HepG2 (cell line): ENCODE data around the gene NYNRIN. TPM values are rescaled to one million over a fixed set of nuclear protein-coding genes. Genes with fewer than 3 reads are reported as not detected.
A peak's percentile ranks its signal among the peaks of the same experiment; 100 is the strongest.

Source experiments
- ATF7-NPFF ChIP-seq: sonication (generic); formaldehyde crosslinking; IDR thresholded peaks from 2 replicates; pipeline ENCODE4 v1.8.1; 2023; ENCODE audit warnings: mild to moderate bottlenecking, low read depth, missing genetic modification reagents, moderate library complexity
- HNF4G ChIP-seq, 2 experiments: sonication (generic) in 1 of 2; formaldehyde crosslinking in 1 of 2; IDR thresholded peaks; 2 replicates each; pipeline versions ENCODE4 v1.4.0 to v1.6.1; 2011 to 2020; ENCODE audit warnings: borderline replicate concordance in 2 of 2, low read depth in 2 of 2, mild to moderate bottlenecking in 2 of 2, low read length in 1 of 2, missing genetic modification reagents in 1 of 2, moderate library complexity in 1 of 2
- IKZF4 ChIP-seq: sonication (generic); formaldehyde crosslinking; IDR thresholded peaks from 2 replicates; pipeline ENCODE4 v1.5.1; 2020; ENCODE audit warnings: borderline replicate concordance, mild to moderate bottlenecking, low read depth, missing genetic modification reagents; ENCODE audit errors: not compliant biosample characterization
- NCOR1 ChIP-seq: fragments of 200-600 bp; sonication (generic); IDR thresholded peaks from 2 replicates; pipeline ENCODE4 v1.7.0; 2017; ENCODE audit warnings: antibody characterized with exemption, low read length, borderline replicate concordance
- NFIB ChIP-seq: sonication (generic); formaldehyde crosslinking; IDR thresholded peaks from 2 replicates; pipeline ENCODE4 v1.9.0; 2021; ENCODE audit warnings: missing genetic modification reagents, mild to moderate bottlenecking, borderline replicate concordance
- NKX3-1 ChIP-seq: sonication (generic); formaldehyde crosslinking; IDR thresholded peaks from 2 replicates; pipeline ENCODE4 v1.5.0; 2020; ENCODE audit warnings: missing genetic modification reagents
- NR2C2 ChIP-seq: sonication (generic); formaldehyde crosslinking; IDR thresholded peaks from 2 replicates; pipeline ENCODE4 v1.4.0; 2020; ENCODE audit warnings: missing genetic modification reagents, mild to moderate bottlenecking, moderate library complexity, borderline replicate concordance
- RARG ChIP-seq: sonication (generic); formaldehyde crosslinking; IDR thresholded peaks from 2 replicates; pipeline ENCODE4 v1.4.0; 2020; ENCODE audit warnings: low read depth, mild to moderate bottlenecking, missing genetic modification reagents
- SRF ChIP-seq: IDR thresholded peaks from 2 replicates; pipeline ENCODE4 v1.6.1; 2011; ENCODE audit warnings: mild to moderate bottlenecking, low read depth, low read length, moderate library complexity
- TERF1 ChIP-seq: sonication (generic); formaldehyde crosslinking; IDR thresholded peaks from 2 replicates; pipeline ENCODE4 v1.8.0; 2022; ENCODE audit warnings: mild to moderate bottlenecking, missing genetic modification reagents, moderate library complexity
- ZEB1 ChIP-seq: IDR thresholded peaks from 2 replicates; pipeline ENCODE4 v1.6.1; 2012; ENCODE audit warnings: mild to moderate bottlenecking, low read depth, inconsistent platforms; ENCODE audit not compliant: insufficient replicate concordance
- ZHX1 ChIP-seq: sonication (generic); formaldehyde crosslinking; IDR thresholded peaks from 2 replicates; pipeline ENCODE4 v1.8.1; 2022; ENCODE audit warnings: low read depth, mild to moderate bottlenecking, missing genetic modification reagents
- ZIK1 ChIP-seq: sonication (generic); formaldehyde crosslinking; IDR thresholded peaks from 2 replicates; pipeline ENCODE4 v1.5.0; 2020; ENCODE audit warnings: mild to moderate bottlenecking, low read depth, missing genetic modification reagents, borderline replicate concordance
- ZNF317 ChIP-seq: sonication (generic); formaldehyde crosslinking; IDR thresholded peaks from 2 replicates; pipeline ENCODE4 v1.5.0; 2020; ENCODE audit warnings: mild to moderate bottlenecking, missing genetic modification reagents
- ZNF614 ChIP-seq: IDR thresholded peaks from 2 replicates; pipeline ENCODE4 v1.6.1; 2018; ENCODE audit warnings: missing biosample characterization, missing genetic modification reagents, inconsistent platforms, borderline replicate concordance
- ZNF670 ChIP-seq: sonication (generic); formaldehyde crosslinking; IDR thresholded peaks from 2 replicates; pipeline ENCODE4 v1.8.0; 2022; ENCODE audit warnings: mild to moderate bottlenecking, missing genetic modification reagents, borderline replicate concordance
- ZNF747 ChIP-seq: sonication (generic); formaldehyde crosslinking; IDR thresholded peaks from 2 replicates; pipeline ENCODE4 v1.8.1; 2023; ENCODE audit warnings: missing genetic modification reagents, mild to moderate bottlenecking, borderline replicate concordance
- ZNF773 ChIP-seq: sonication (generic); formaldehyde crosslinking; IDR thresholded peaks from 2 replicates; pipeline ENCODE4 v1.4.0; 2020; ENCODE audit warnings: missing genetic modification reagents, borderline replicate concordance
- ZNF775 ChIP-seq: sonication (generic); formaldehyde crosslinking; IDR thresholded peaks from 2 replicates; pipeline ENCODE4 v1.4.0; 2020; ENCODE audit warnings: missing genetic modification reagents, mild to moderate bottlenecking, moderate library complexity, borderline replicate concordance
- ZNF776 ChIP-seq: sonication (generic); formaldehyde crosslinking; IDR thresholded peaks from 2 replicates; pipeline ENCODE4 v1.4.0; 2020; ENCODE audit warnings: mild to moderate bottlenecking, missing genetic modification reagents
- ZXDC ChIP-seq: sonication (generic); formaldehyde crosslinking; IDR thresholded peaks from 2 replicates; pipeline ENCODE4 v1.5.0; 2020; ENCODE audit warnings: mild to moderate bottlenecking, missing genetic modification reagents
- ZZZ3 ChIP-seq: sonication (generic); formaldehyde crosslinking; IDR thresholded peaks from 2 replicates; pipeline ENCODE4 v1.4.0; 2020; ENCODE audit warnings: missing genetic modification reagents, mild to moderate bottlenecking, borderline replicate concordance
- polyA plus RNA-seq, 8 experiments: library from polyadenylated mRNA; depleted of rRNA in 3 of 8; stranded (reverse) in 7 of 8; unstranded in 1 of 8; fragments of >200 nt; fragmentation: Illumina TruSeq in 4 of 8; extraction: Trizol in 4 of 8; gene quantifications; 2 replicates each; pipeline versions ENCODE4 v1.2.1 to v1.2.3, GENCODE V29; 2011 to 2016; ENCODE audit warnings: low read depth in 4 of 8, missing spikeins in 1 of 8, mixed read lengths in 1 of 8; ENCODE audit not compliant: insufficient read depth in 1 of 8
- total RNA-seq, 5 experiments: library from RNA; depleted of rRNA; stranded (reverse); fragments of >200 nt; fragmentation: Illumina TruSeq; extraction: Trizol; gene quantifications; 2 replicates each; pipeline ENCODE4 v1.2.3, GENCODE V29; 2016; ENCODE audit warnings: low read depth in 1 of 5

NYNRIN gene
- total and polyA plus RNA-seq, 2 of the 13 experiments (the other 11 are each of a cell fraction or from before 2014, with no cell fraction given), result 0.63 to 1.1 TPM

GRCh38 chr14:24399999-24400718, 1.4 kb downstream of the NYNRIN start (continued):
- TF ChIP-seq ZXDC (CRISPR knock-in tag), result 0 out of 2 replicates have a peak, but pooled peaks have one; percentile 23
- TF ChIP-seq ATF7-NPFF (CRISPR knock-in tag), result no peak
- no peak for TF ChIP-seq ZZZ3 (CRISPR knock-in tag)
- no peak for TF ChIP-seq NFIB (CRISPR knock-in tag)
- TF ChIP-seq ZNF614 (CRISPR knock-in tag), result no peak
- no peak for TF ChIP-seq ZNF747 (CRISPR knock-in tag)
- TF ChIP-seq ZNF773, result no peak
- TF ChIP-seq ZHX1 (CRISPR knock-in tag), result no peak
- peak; percentile 74 for TF ChIP-seq HNF4G (IDR thresholded peaks at IDR 0.05; ENCODE audit: borderline replicate concordance, low read depth, low read length)
- no peak for TF ChIP-seq HNF4G (CRISPR knock-in tag; IDR thresholded peaks at IDR 0.05; ENCODE audit: borderline replicate concordance, low read depth)
- TF ChIP-seq IKZF4 (CRISPR knock-in tag), result no peak
- 0 out of 2 replicates have a peak, but pooled peaks have one; percentile 23 for TF ChIP-seq ZNF670 (CRISPR knock-in tag)
- TF ChIP-seq ZIK1 (CRISPR knock-in tag), result no peak
- TF ChIP-seq NCOR1, result peak; percentile 47; the same call in 1 of the 2 replicates
- no peak for TF ChIP-seq ZNF776 (CRISPR knock-in tag)
- TF ChIP-seq ZNF317 (CRISPR knock-in tag), result no peak
- no peak for TF ChIP-seq NR2C2 (CRISPR knock-in tag)
- TF ChIP-seq NKX3-1 (CRISPR knock-in tag), result no peak
- TF ChIP-seq SRF, result no peak
- TF ChIP-seq TERF1 (CRISPR knock-in tag), result no peak
- TF ChIP-seq ZNF775, result no peak
- TF ChIP-seq RARG (CRISPR knock-in tag), result no peak
- TF ChIP-seq ZEB1, result peak; percentile 60
